K562 (cell line): ENCODE data around the gene CRABP1. TPM values are rescaled to one million over a fixed set of nuclear protein-coding genes. Genes with fewer than 3 reads are reported as not detected.
A peak's percentile ranks its signal among the peaks of the same experiment; 100 is the strongest.

Source experiments
- ATAC-seq: fragments of 200-7000 bp; cut with Tn5 transposase; 3 replicates; pipeline ENCODE4 v1.9.1; 2020; ENCODE audit warnings: moderate library complexity
- BruUV-seq: library from RNA; stranded (reverse); fragments of 400-500 nt; replicated peaks from 2 replicates; lab custom pipeline; 2021; lab: Mats Ljungman, UMichigan
- CTCF ChIA-PET: fragments of 300-600 bp; formaldehyde crosslinking; extraction: SDS; loops from one replicate; lab custom pipeline; 2021; ENCODE audit warnings: low intra/inter-chr PET ratio; lab: Yijun Ruan, JAX
- POLR2A ChIA-PET: fragments of 300-600, 350-650 bp; sonication (Branson Sonifier 250); formaldehyde crosslinking; extraction: SDS; loops from one replicate; lab custom pipeline; 2021; ENCODE audit warnings: antibody characterized with exemption, inconsistent platforms; lab: Yijun Ruan, JAX
- DNase-seq, 4 experiments: peaks; one replicate each; pipeline versions ENCODE4 v3.0.0 to v3.0.0-alpha.2; 2011 to 2018; ENCODE audit warnings: low spot score in 3 of 4, mixed read lengths in 3 of 4; ENCODE audit errors: extremely low read depth in 1 of 4
- FAIRE-seq: peaks from 2 replicates; lab custom pipeline; 2011; peaks lifted over from hg19 to GRCh38; lab: Jason Lieb, UNC
- H2AFZ ChIP-seq: 2 replicates; pipeline ENCODE4 v1.6.0; 2011; ENCODE audit warnings: low read depth, low read length, control low read depth, inconsistent platforms
- H3K27ac ChIP-seq: fragments of 200-600 bp; 3 replicates; pipeline ENCODE4 v1.8.0; 2011; ENCODE audit warnings: low read depth, mild to moderate bottlenecking, control low read depth, inconsistent platforms, low read length, moderate library complexity, mixed read lengths; ENCODE audit errors: extremely low read depth
- H3K27me3 ChIP-seq, 2 experiments: fragments of 300-600 bp in 1 of 2; 2 replicates in 1 of 2; 3 replicates in 1 of 2; pipeline versions ENCODE4 v1.6.0 to v1.8.0; 2011; ENCODE audit warnings: inconsistent platforms in 2 of 2, low read length in 2 of 2, mild to moderate bottlenecking in 1 of 2, mixed read lengths in 1 of 2, moderate library complexity in 1 of 2; ENCODE audit not compliant: control insufficient read depth in 2 of 2, insufficient read depth in 2 of 2
- H3K36me3 ChIP-seq: fragments of 300-600 bp; 3 replicates; pipeline ENCODE4 v1.8.0; 2011; ENCODE audit warnings: mild to moderate bottlenecking, low read length, inconsistent platforms; ENCODE audit not compliant: control insufficient read depth, insufficient read depth
- H3K4me1 ChIP-seq, 2 experiments: fragments of 200-600 bp in 1 of 2; replicated peaks in 1 of 2; 2 replicates in 1 of 2; 3 replicates in 1 of 2; pipeline versions ENCODE4 v1.5.1 to v1.8.0; 2011; ENCODE audit warnings: inconsistent platforms in 2 of 2, low read length in 2 of 2, mild to moderate bottlenecking in 1 of 2, mixed read lengths in 1 of 2, moderate library complexity in 1 of 2; ENCODE audit not compliant: control insufficient read depth in 2 of 2, insufficient read depth in 2 of 2
- H3K4me2 ChIP-seq: 2 replicates; pipeline ENCODE4 v1.6.1; 2011; ENCODE audit warnings: low read length, control low read depth, inconsistent platforms, mixed read lengths; ENCODE audit not compliant: insufficient read depth
- H3K4me3 ChIP-seq: fragments of 200-600 bp; sonication (generic), shearing (Covaris generic); 2 replicates; pipeline ENCODE4 v1.5.1; 2016; ENCODE audit warnings: control low read depth, inconsistent platforms
- H3K79me2 ChIP-seq: fragments of 200-600 bp; 3 replicates; pipeline ENCODE4 v1.8.0; 2011; ENCODE audit warnings: low read length, inconsistent platforms; ENCODE audit not compliant: control insufficient read depth, insufficient read depth
- H3K9ac ChIP-seq, 2 experiments: 2 replicates each; pipeline versions ENCODE4 v1.6.0 to v1.6.1; 2011; ENCODE audit warnings: low read depth in 2 of 2, low read length in 2 of 2, control low read depth in 1 of 2, inconsistent platforms in 1 of 2, mild to moderate bottlenecking in 1 of 2, mixed read lengths in 1 of 2; ENCODE audit not compliant: insufficient read depth in 1 of 2
- H3K9me1 ChIP-seq: one replicate; pipeline ENCODE4 v1.6.0; 2011; ENCODE audit warnings: inconsistent platforms, mild to moderate bottlenecking, low read length, moderate library complexity; ENCODE audit not compliant: control insufficient read depth, insufficient read depth
- H3K9me3 ChIP-seq: replicated peaks from 2 replicates; pipeline ENCODE4 v1.5.1; 2011; ENCODE audit warnings: low read depth, low read length, inconsistent platforms; ENCODE audit not compliant: control insufficient read depth, insufficient read depth
- H4K20me1 ChIP-seq: replicated peaks from 2 replicates; pipeline ENCODE4 v1.6.1; 2011; ENCODE audit warnings: low read length, inconsistent platforms, mixed read lengths; ENCODE audit not compliant: control insufficient read depth, insufficient read depth
- E2F3 ChIP-seq: fragments of 250-450 bp; sonication (Bioruptor Pico); IDR thresholded peaks from 2 replicates; pipeline ENCODE4 v1.4.0; 2020; ENCODE audit warnings: mild to moderate bottlenecking
- ETS1 ChIP-seq: conservative IDR thresholded peaks from 2 replicates; pipeline ENCODE4 v1.6.1; 2011; ENCODE audit warnings: low read depth, mild to moderate bottlenecking, low read length; ENCODE audit not compliant: control insufficient read depth
- ZKSCAN1 ChIP-seq: fragments of 150-350 bp; IDR thresholded peaks from 2 replicates; pipeline ENCODE4 v1.6.1; 2016; ENCODE audit warnings: low read depth, low read length
- WGBS: fragments of 100-300 bp; shearing (Covaris generic); methylation state at CpG from one replicate; pipeline ENCODE4 v1.1.6; 2016; ENCODE audit warnings: low coverage, mixed read lengths; ENCODE audit not compliant: insufficient coverage; ENCODE audit errors: missing lambda C conversion rate; 5-methylcytosine and 5-hydroxymethylcytosine counted together
- in situ Hi-C: fragments of 300-500 bp; cut with MboI; formaldehyde crosslinking; loops from 4 replicates; pipeline ENCODE4 v1.15.0; 2018; ENCODE audit warnings: inconsistent platforms, mixed read lengths
- intact Hi-C: fragments of 100-400 bp; cut with micrococcal nuclease; formaldehyde crosslinking; loops from 2 replicates; pipeline ENCODE4 v1.14.2; 2022
- polyA plus RNA-seq, 8 experiments: library from polyadenylated mRNA; depleted of rRNA in 4 of 8; stranded (reverse) in 5 of 8; unstranded in 3 of 8; fragments of >200 nt; fragmentation: Nextera tagmentation in 2 of 8; fragmentation: Illumina TruSeq in 1 of 8; extraction: Ambion mirVana in 2 of 8; extraction: Trizol in 1 of 8; gene quantifications; 2 replicates each; pipeline versions ENCODE4 v1.2.1 to v1.2.3, GENCODE V29; 2011 to 2014; ENCODE audit warnings: inconsistent platforms in 1 of 8, missing spikeins in 1 of 8
- total RNA-seq, 7 experiments: library from RNA; depleted of rRNA in 6 of 7; stranded (reverse); fragments of >200 nt in 6 of 7; fragmentation: Illumina TruSeq in 2 of 7; extraction: Trizol in 2 of 7; gene quantifications; 2 replicates each; pipeline versions ENCODE4 v1.2.1 to v1.2.3, GENCODE V29; 2011 to 2021; ENCODE audit warnings: low replicate concordance in 1 of 7

CRABP1 gene
- total and polyA plus RNA-seq, 9 of the 15 experiments (the other 6 are each of a cell fraction or from before 2014, with no cell fraction given), result 0.60 TPM; not detected in 8

GRCh38 chr15:78382114-78382880, 42.1 kb downstream of the CRABP1 start:
- H3K4me2 ChIP-seq, result no peak overlapping the region
- in situ Hi-C loops, result no loop called here
- H3K4me1 ChIP-seq, result peaks cover 0 to 3% of the 10 kb centered on the region in 2 experiments; a peak in 1 of 5 replicates
- ATAC-seq, result no peak
- no peak for FAIRE-seq
- H3K27ac ChIP-seq, result no peak overlapping the region
- no peaks in the 10 kb centered on the region; the same call in 1 of the 2 replicates for H4K20me1 ChIP-seq
- peaks cover 23% of the 10 kb centered on the region in 2 experiments for H3K27me3 ChIP-seq
- H3K9me3 ChIP-seq, result no peaks in the 10 kb centered on the region
- H2AFZ ChIP-seq, result no peak overlapping the region
- intact Hi-C loops, result no loop called here
- 5% methylated on average over 7 of the region's 7 CpGs for WGBS
- POLR2A ChIA-PET, result interaction anchor here (0.7 to 1.1 kb wide), 2 partner anchors 13 to 252 kb away, joined by 3 to 5 read pairs; no protein-coding TSS in a partner anchor
- no peaks in the 10 kb centered on the region for H3K9me1 ChIP-seq
- CTCF ChIA-PET, result no interaction called here
- no peaks in the 10 kb centered on the region for H3K36me3 ChIP-seq
- H3K79me2 ChIP-seq, result no peaks in the 10 kb centered on the region
- TF ChIP-seq ETS1, result no peak
- peak; percentile 76; the same call in 1 of the 2 replicates for TF ChIP-seq ZKSCAN1
- TF ChIP-seq E2F3, result no peak
- no peak overlapping the region for H3K9ac ChIP-seq
- no peak overlapping the region for H3K4me3 ChIP-seq
- no peak for DNase-seq
- BruUV-seq, result no TSS peak
